K562 (cell line): Measurements from ENCODE around the gene ZDHHC5. TPM values are rescaled to one million over a fixed set of nuclear protein-coding genes. Genes with fewer than 3 reads are reported as not detected.

Experiments used
- C11orf30 ChIP-seq: fragments of 450-650 bp; IDR thresholded peaks from 2 replicates; pipeline ENCODE4 v1.6.1; 2016; ENCODE audit warnings: low read depth, mild to moderate bottlenecking
- CBFB ChIP-seq: sonication (generic); formaldehyde crosslinking; IDR thresholded peaks from 2 replicates; pipeline ENCODE4 v1.4.0; 2020; ENCODE audit warnings: mild to moderate bottlenecking, missing genetic modification reagents
- CEBPB ChIP-seq: fragments of 450-650 bp; IDR thresholded peaks from 2 replicates; pipeline ENCODE4 v1.6.1; 2016; ENCODE audit warnings: missing genetic modification characterization, missing compliant biosample characterization
- CREB1 ChIP-seq, 2 experiments: sonication (generic) in 1 of 2; formaldehyde crosslinking in 1 of 2; IDR thresholded peaks; 2 replicates each; pipeline versions ENCODE4 v1.6.1 to v1.8.0; 2012 to 2022; ENCODE audit warnings: inconsistent platforms in 1 of 2, mild to moderate bottlenecking in 1 of 2, missing genetic modification reagents in 1 of 2, moderate library complexity in 1 of 2
- DDX20 ChIP-seq: fragments of 450-650 bp; IDR thresholded peaks from 2 replicates; pipeline ENCODE4 v1.6.1; 2016; ENCODE audit warnings: missing genetic modification characterization, low read depth, mild to moderate bottlenecking, missing compliant biosample characterization, moderate library complexity
- ILK ChIP-seq: fragments of 450-650 bp; IDR thresholded peaks from 2 replicates; pipeline ENCODE4 v1.6.1; 2016; ENCODE audit warnings: missing genetic modification characterization, low read depth, mild to moderate bottlenecking, missing compliant biosample characterization, moderate library complexity, borderline replicate concordance
- JUN ChIP-seq, 2 experiments: sonication (generic) in 1 of 2; formaldehyde crosslinking in 1 of 2; IDR thresholded peaks; 2 replicates each; pipeline versions ENCODE4 v1.6.1 to v1.8.0; 2012 to 2022; ENCODE audit warnings: borderline replicate concordance in 2 of 2, mild to moderate bottlenecking in 2 of 2, improper control_type of control experiment in 1 of 2, low read depth in 1 of 2, low read length in 1 of 2, missing genetic modification reagents in 1 of 2
- PCBP2 ChIP-seq: fragments of 200-400 bp; formaldehyde crosslinking; IDR thresholded peaks from 2 replicates; pipeline ENCODE4 v1.6.1; 2018; ENCODE audit warnings: low read length, low read depth, mild to moderate bottlenecking, moderate library complexity; ENCODE audit not compliant: poor library complexity, severe bottlenecking
- POLR2AphosphoS5 ChIP-seq: IDR thresholded peaks from 2 replicates; pipeline ENCODE4 v1.6.1; 2011; ENCODE audit warnings: mild to moderate bottlenecking, low read depth, low read length, moderate library complexity; ENCODE audit not compliant: control insufficient read depth, insufficient read depth
- SMARCE1 ChIP-seq: fragments of 450-650 bp; IDR thresholded peaks from 2 replicates; pipeline ENCODE4 v1.7.1; 2016; ENCODE audit warnings: mild to moderate bottlenecking
- ZBTB17 ChIP-seq: fragments of 450-650 bp; formaldehyde crosslinking; IDR thresholded peaks from 2 replicates; pipeline ENCODE4 v1.4.0; 2020; ENCODE audit warnings: mild to moderate bottlenecking
- ZKSCAN1 ChIP-seq: fragments of 150-350 bp; IDR thresholded peaks from 2 replicates; pipeline ENCODE4 v1.6.1; 2016; ENCODE audit warnings: low read depth, low read length
- ZNF384 ChIP-seq: IDR thresholded peaks from 2 replicates; pipeline ENCODE4 v1.6.1; 2012; ENCODE audit warnings: low read depth, low read length, improper control_type of control experiment
- ZNF449 ChIP-seq: fragments of 250-450 bp; sonication (Bioruptor Pico); IDR thresholded peaks from 2 replicates; pipeline ENCODE4 v1.8.0; 2022; ENCODE audit warnings: moderate library complexity, mild to moderate bottlenecking, inconsistent platforms
- ZNF644 ChIP-seq: fragments of 200-800 bp; sonication (Bioruptor generic); IDR thresholded peaks from 2 replicates; pipeline ENCODE4 v1.6.1; 2016; ENCODE audit warnings: low read depth, missing genetic modification characterization, missing compliant biosample characterization
- polyA plus RNA-seq, 8 experiments: library from polyadenylated mRNA; depleted of rRNA in 4 of 8; stranded (reverse) in 5 of 8; unstranded in 3 of 8; fragments of >200 nt; fragmentation: Nextera tagmentation in 2 of 8; fragmentation: Illumina TruSeq in 1 of 8; extraction: Ambion mirVana in 2 of 8; extraction: Trizol in 1 of 8; gene quantifications; 2 replicates each; pipeline versions ENCODE4 v1.2.1 to v1.2.3, GENCODE V29; 2011 to 2014; ENCODE audit warnings: inconsistent platforms in 1 of 8, missing spikeins in 1 of 8
- total RNA-seq, 7 experiments: library from RNA; depleted of rRNA in 6 of 7; stranded (reverse); fragments of >200 nt in 6 of 7; fragmentation: Illumina TruSeq in 2 of 7; extraction: Trizol in 2 of 7; gene quantifications; 2 replicates each; pipeline versions ENCODE4 v1.2.1 to v1.2.3, GENCODE V29; 2011 to 2021; ENCODE audit warnings: low replicate concordance in 1 of 7
- TF ChIP-seq, protein P1 (sequence below), 2 experiments: fragments of 250-450 bp in 1 of 2; fragments of 450-650 bp in 1 of 2; sonication (Bioruptor Pico) in 1 of 2; IDR thresholded peaks; 2 replicates each; pipeline versions ENCODE4 v1.6.1 to v1.8.0; 2016 to 2021; ENCODE audit warnings: mild to moderate bottlenecking in 2 of 2, moderate library complexity in 2 of 2, missing compliant biosample characterization in 1 of 2, missing genetic modification characterization in 1 of 2
- TF ChIP-seq, protein P2 (sequence below): sonication (generic); formaldehyde crosslinking; IDR thresholded peaks from 2 replicates; pipeline ENCODE4 v1.5.0; 2020; ENCODE audit warnings: missing genetic modification reagents
- TF ChIP-seq, protein P3 (sequence below): sonication (generic); formaldehyde crosslinking; IDR thresholded peaks from 2 replicates; pipeline ENCODE4 v1.8.1; 2023; ENCODE audit warnings: mild to moderate bottlenecking, missing genetic modification reagents, moderate library complexity
- TF ChIP-seq, protein P4 (sequence below): fragments of 200-800 bp; sonication (Bioruptor generic); IDR thresholded peaks from 2 replicates; pipeline ENCODE4 v1.6.1; 2017; ENCODE audit warnings: missing genetic modification characterization, missing compliant biosample characterization

The ZDHHC5 gene
- total and polyA plus RNA-seq, 9 of the 15 experiments (the other 6 are each of a cell fraction or from before 2014, with no cell fraction given), result 3.8 to 64.2 (median 35.9) TPM

DNA sequence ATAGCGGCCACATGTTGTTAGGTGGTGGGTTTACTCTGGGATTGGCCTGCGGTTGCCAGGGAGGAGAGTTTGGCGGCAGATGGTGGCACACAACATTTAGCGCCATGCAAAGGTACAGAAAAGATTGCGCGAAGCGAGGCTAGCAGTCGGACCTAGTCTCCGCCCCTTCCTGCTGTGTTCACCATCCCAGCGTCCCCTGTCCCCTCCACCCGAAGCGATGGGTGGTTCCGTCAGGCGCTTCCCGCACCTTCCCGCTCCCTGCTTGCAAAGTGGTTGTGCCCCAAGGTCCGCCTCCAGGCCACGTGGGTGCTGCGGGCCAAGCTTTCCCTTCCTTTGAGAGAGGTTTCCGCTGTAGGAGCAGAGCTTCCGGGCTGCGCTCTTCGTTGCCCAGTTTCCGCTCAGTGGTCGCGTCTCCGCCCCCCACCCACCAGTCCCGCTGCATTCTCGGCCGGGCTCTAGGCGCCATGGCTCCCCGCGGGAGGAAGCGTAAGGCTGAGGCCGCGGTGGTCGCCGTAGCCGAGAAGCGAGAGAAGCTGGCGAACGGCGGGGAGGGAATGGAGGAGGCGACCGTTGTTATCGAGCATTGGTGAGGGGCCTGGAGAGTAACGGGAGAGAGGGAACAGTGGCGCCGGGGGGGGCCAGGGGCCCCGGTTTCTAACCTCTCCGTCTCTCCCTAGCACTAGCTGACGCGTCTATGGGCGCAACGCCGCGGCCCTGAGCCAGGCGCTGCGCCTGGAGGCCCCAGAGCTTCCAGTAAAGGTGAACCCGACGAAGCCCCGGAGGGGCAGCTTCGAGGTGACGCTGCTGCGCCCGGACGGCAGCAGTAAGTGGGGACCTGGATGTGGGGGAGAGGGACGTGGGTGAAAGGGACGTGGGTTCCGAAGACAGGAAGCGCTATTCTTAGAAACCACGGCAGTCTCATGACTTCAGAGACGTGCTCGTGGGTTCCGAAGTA, 73.5 kb downstream of the ZDHHC5 start, which contains the start of gene SELENOH (continued):
- TF ChIP-seq CBFB, result peak; percentile 92; the same call in 1 of the 2 replicates
- peak; percentile 80 for TF ChIP-seq ZKSCAN1
- TF ChIP-seq ZNF384, result peak; percentile 79
- no peak for TF ChIP-seq PCBP2
- TF ChIP-seq ZNF644 (tag), result no peak
- 0 out of 2 replicates have a peak, but pooled peaks have one; percentile 14 for TF ChIP-seq ZBTB17
- TF ChIP-seq, protein P1, sequence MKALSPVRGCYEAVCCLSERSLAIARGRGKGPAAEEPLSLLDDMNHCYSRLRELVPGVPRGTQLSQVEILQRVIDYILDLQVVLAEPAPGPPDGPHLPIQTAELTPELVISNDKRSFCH (CRISPR knock-in tag; IDR thresholded peaks at IDR 0.05), result no peak
- TF ChIP-seq, protein P1 (tag; IDR thresholded peaks at IDR 0.05), result peak; percentile 85
- TF ChIP-seq, protein P2, sequence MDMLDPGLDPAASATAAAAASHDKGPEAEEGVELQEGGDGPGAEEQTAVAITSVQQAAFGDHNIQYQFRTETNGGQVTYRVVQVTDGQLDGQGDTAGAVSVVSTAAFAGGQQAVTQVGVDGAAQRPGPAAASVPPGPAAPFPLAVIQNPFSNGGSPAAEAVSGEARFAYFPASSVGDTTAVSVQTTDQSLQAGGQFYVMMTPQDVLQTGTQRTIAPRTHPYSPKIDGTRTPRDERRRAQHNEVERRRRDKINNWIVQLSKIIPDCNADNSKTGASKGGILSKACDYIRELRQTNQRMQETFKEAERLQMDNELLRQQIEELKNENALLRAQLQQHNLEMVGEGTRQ, result peak; percentile 92
- peak; percentile 96 for TF ChIP-seq C11orf30
- no peak for TF ChIP-seq DDX20 (tag)
- peak; percentile 50 for TF ChIP-seq CEBPB (tag)
- TF ChIP-seq, protein P3, sequence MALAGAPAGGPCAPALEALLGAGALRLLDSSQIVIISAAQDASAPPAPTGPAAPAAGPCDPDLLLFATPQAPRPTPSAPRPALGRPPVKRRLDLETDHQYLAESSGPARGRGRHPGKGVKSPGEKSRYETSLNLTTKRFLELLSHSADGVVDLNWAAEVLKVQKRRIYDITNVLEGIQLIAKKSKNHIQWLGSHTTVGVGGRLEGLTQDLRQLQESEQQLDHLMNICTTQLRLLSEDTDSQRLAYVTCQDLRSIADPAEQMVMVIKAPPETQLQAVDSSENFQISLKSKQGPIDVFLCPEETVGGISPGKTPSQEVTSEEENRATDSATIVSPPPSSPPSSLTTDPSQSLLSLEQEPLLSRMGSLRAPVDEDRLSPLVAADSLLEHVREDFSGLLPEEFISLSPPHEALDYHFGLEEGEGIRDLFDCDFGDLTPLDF (CRISPR knock-in tag), result peak; percentile 86
- TF ChIP-seq POLR2AphosphoS5, result peak; percentile 92
- TF ChIP-seq ZNF449 (CRISPR knock-in tag), result no peak
- TF ChIP-seq ILK (tag), result no peak
- TF ChIP-seq, protein P4, sequence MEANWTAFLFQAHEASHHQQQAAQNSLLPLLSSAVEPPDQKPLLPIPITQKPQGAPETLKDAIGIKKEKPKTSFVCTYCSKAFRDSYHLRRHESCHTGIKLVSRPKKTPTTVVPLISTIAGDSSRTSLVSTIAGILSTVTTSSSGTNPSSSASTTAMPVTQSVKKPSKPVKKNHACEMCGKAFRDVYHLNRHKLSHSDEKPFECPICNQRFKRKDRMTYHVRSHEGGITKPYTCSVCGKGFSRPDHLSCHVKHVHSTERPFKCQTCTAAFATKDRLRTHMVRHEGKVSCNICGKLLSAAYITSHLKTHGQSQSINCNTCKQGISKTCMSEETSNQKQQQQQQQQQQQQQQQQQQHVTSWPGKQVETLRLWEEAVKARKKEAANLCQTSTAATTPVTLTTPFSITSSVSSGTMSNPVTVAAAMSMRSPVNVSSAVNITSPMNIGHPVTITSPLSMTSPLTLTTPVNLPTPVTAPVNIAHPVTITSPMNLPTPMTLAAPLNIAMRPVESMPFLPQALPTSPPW (CRISPR knock-in tag), result peak; percentile 70
- TF ChIP-seq JUN (IDR thresholded peaks at IDR 0.05; ENCODE audit: borderline replicate concordance, low read depth, low read length), result peak; percentile 77; the same call in 1 of the 2 replicates
- peak; percentile 55; the same call in 1 of the 2 replicates for TF ChIP-seq JUN (CRISPR knock-in tag; IDR thresholded peaks at IDR 0.05; ENCODE audit: borderline replicate concordance)
- peak; percentile 64; the same call in 1 of the 2 replicates for TF ChIP-seq CREB1 (IDR thresholded peaks at IDR 0.05)
- peak; percentile 74; the same call in 1 of the 2 replicates for TF ChIP-seq CREB1 (CRISPR knock-in tag; IDR thresholded peaks at IDR 0.05)
- no peak for TF ChIP-seq SMARCE1
